ENCODE measurements around the gene FRMD4A. TPM values are rescaled to one million over a fixed set of nuclear protein-coding genes. Genes with fewer than 3 reads are reported as not detected.

The FRMD4A gene
- total RNA-seq, 4 donors from 2014 or later: 5.6 to 34.1 (median 19.4) TPM

DNA sequence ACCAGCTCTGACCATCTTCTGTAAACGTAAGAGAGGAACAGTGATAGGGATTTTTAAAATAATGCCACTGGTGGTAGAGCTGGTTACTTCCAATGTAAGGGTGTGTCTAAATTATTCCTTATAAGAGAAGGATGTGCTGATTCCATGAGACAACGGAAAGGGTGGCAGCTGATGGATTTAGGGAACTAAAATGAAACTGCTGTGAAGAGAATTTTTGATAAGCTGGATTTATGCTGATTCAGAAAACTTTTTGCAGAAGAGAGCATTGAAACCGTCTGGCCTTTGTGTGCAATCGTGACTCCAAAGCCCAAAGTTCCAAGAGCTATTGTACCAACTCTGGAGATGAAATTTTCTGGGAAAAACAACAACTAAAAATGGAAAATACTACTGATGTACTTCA lies 443.0 kb downstream of the FRMD4A start:
- TF ChIP-seq, protein P1, sequence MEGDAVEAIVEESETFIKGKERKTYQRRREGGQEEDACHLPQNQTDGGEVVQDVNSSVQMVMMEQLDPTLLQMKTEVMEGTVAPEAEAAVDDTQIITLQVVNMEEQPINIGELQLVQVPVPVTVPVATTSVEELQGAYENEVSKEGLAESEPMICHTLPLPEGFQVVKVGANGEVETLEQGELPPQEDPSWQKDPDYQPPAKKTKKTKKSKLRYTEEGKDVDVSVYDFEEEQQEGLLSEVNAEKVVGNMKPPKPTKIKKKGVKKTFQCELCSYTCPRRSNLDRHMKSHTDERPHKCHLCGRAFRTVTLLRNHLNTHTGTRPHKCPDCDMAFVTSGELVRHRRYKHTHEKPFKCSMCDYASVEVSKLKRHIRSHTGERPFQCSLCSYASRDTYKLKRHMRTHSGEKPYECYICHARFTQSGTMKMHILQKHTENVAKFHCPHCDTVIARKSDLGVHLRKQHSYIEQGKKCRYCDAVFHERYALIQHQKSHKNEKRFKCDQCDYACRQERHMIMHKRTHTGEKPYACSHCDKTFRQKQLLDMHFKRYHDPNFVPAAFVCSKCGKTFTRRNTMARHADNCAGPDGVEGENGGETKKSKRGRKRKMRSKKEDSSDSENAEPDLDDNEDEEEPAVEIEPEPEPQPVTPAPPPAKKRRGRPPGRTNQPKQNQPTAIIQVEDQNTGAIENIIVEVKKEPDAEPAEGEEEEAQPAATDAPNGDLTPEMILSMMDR (IDR thresholded peaks at IDR 0.05): no peak
- no peak for TF ChIP-seq POLR2A (IDR thresholded peaks at IDR 0.05)
- Histone ChIP-seq H3K36me3 (no peaks in the 10 kb centered on the region), H3K9me3 (no peaks in the 10 kb centered on the region), H3K4me1 (no peaks in the 10 kb centered on the region), H3K4me3 (no peak overlapping the region), H3K27ac (no peak overlapping the region), H3K27me3 (no peaks in the 10 kb centered on the region)
- DNase-seq: no peak
- intact Hi-C loops (cut with DNase I; ENCODE audit: low total_unique reads): no loop called here

DNA sequence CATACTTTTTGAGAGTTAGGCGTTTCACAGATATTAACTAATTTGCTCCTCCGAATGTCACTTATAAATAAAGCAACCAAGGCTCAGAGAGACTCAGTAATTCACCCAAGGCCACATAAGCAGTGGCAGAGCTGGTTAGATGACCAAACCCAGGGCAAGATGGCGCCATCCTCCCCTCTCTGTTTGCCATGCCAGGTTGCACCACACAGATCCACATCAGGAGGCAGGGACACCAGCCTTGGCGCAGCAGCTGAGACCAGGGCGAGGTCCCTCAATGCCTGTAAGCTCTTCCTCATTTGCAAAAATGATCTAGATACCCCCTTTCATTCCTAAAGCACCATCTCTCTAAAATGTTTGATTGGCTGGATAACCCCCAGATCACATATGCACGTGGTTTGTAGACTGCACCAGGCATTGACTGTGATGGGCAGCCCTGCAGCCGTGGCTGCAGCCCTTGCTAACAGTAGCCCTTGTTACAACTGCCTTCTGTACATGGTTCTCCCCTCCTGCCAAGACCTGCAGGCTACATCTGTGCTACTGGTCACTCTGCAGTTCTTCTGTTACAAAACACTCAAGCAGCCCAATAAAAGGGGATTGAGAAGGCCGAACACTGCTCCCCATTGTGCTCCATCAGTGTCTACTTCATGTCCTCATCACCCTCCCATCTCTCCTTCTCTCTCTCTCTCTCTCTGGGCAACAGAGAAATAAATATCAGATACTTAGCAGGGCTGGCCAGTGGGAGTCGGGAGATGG lies 445.3 kb downstream of the FRMD4A start:
- no peak overlapping the region for H3K27ac ChIP-seq
- intact Hi-C loops (cut with DNase I; ENCODE audit: low total_unique reads): no loop called here
- TF ChIP-seq POLR2A (IDR thresholded peaks at IDR 0.05): no peak
- no peaks in the 10 kb centered on the region for H3K36me3 ChIP-seq
- no peaks in the 10 kb centered on the region for H3K9me3 ChIP-seq
- H3K4me3 ChIP-seq: no peak overlapping the region
- no peaks in the 10 kb centered on the region for H3K27me3 ChIP-seq
- no peaks in the 10 kb centered on the region for H3K4me1 ChIP-seq
- DNase-seq: no peak

DNA sequence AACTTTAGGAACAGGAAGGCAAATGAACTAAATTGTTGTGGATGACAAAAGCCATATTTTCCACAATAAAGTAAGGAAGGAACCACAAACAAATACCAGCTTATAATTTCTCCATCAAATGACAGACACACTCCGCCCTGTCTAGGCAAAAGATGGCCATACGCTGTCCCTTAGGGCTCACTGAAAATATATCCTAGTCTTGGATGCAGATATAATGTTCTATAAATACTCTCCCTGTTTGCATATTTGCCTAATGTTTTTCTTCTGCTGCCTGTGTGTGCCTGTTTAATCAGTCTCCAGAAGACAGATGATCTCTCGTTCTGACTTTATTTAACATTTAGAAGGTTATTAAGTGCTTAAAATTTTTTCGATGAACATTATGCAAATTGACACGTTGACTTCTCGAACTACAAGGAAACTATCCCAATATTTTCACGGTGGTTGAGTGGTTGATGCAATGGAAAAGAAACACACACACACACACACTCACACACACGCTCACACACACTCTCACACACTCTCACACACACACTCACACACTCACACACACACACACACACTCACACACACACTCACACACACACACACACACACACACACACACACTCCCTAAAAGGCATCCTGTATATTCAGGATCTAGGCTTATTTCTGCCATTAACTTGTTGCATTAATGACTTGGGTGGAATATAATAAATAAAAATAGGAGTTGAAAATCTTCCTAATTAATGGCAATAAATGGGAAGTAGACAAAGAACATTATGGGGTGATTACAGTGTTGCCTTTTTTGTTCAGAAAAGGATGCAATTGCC lies 446.9 kb downstream of the FRMD4A start:
- H3K36me3 ChIP-seq: no peaks in the 10 kb centered on the region
- H3K27me3 ChIP-seq: no peaks in the 10 kb centered on the region
- H3K9me3 ChIP-seq: no peaks in the 10 kb centered on the region
- intact Hi-C loops (cut with DNase I; ENCODE audit: low total_unique reads): no loop called here
- no peak overlapping the region for H3K4me3 ChIP-seq
- H3K27ac ChIP-seq: no peak overlapping the region
- no peaks in the 10 kb centered on the region for H3K4me1 ChIP-seq
- DNase-seq: no peak
- TF ChIP-seq, protein P1 (IDR thresholded peaks at IDR 0.05): no peak
- no peak for TF ChIP-seq POLR2A (IDR thresholded peaks at IDR 0.05)

DNA sequence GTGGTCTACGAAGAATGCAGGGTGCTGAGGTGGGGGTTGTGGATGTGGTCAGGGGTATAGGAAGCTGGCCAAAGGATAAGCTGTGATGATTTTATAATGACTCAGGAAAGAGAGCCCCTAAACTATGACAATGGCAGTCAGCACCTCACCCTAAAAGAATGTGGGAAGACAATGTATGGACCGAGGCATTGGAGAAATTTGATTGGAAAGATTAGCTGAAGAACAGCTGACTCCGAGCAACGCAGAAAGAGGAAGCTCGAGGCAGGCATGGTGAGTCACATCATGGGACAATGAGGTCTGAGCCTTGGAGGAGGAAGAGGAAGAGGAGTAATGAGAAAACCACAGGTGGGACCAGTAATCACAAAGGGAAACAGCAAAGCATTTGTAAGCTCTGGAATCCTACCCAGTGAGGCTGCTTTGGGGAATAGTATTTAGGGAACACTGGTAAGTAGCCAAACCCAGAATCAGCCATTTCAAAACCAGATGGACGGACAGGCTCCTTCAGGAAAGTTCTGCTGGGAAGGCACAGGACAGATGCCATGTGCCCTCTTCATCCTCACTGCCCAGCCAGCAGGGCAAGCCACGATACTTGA lies 448.5 kb downstream of the FRMD4A start:
- Histone ChIP-seq H3K27me3 (no peaks in the 10 kb centered on the region), H3K4me3 (no peak overlapping the region), H3K9me3 (no peaks in the 10 kb centered on the region), H3K4me1 (no peaks in the 10 kb centered on the region), H3K27ac (no peak overlapping the region), H3K36me3 (no peaks in the 10 kb centered on the region)
- DNase-seq: no peak
- intact Hi-C loops (cut with DNase I; ENCODE audit: low total_unique reads): no loop called here
- TF ChIP-seq, protein P1 (IDR thresholded peaks at IDR 0.05): no peak
- no peak for TF ChIP-seq POLR2A (IDR thresholded peaks at IDR 0.05)

DNA sequence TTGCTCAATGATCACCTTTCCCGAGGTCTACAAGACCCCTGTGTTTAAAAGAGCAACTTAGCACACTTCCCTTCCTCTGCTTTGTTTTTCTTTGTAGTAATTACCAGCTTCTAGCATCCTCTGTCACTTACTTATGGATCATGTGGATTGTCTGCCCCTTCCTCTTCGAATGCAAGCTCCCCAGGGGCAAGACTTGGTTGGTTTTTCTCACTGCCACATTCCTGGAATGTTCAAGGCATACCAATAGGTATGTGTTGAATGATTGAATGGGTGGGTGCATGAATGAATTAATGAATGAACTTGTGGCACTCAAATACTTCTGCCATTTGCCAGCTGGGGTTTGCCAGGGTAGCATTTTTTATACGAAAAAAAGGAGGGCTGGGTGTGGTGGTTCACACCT lies 450.0 kb downstream of the FRMD4A start:
- H3K4me1 ChIP-seq: no peaks in the 10 kb centered on the region
- no peak for DNase-seq
- no peak overlapping the region for H3K27ac ChIP-seq
- intact Hi-C loops (cut with DNase I; ENCODE audit: low total_unique reads): no loop called here
- no peaks in the 10 kb centered on the region for H3K36me3 ChIP-seq
- H3K4me3 ChIP-seq: no peak overlapping the region
- no peaks in the 10 kb centered on the region for H3K9me3 ChIP-seq
- TF ChIP-seq, protein P1 (IDR thresholded peaks at IDR 0.05): no peak
- no peak for TF ChIP-seq POLR2A (IDR thresholded peaks at IDR 0.05)
- H3K27me3 ChIP-seq: no peaks in the 10 kb centered on the region

Measured in uterus (tissue), 4 donors.